Tibial nerve (tissue), 3 donors: Measurements from ENCODE around the gene SEPTIN12.
"Not testable (repeated sequence)": the region's sequence is repeated elsewhere in the genome, so short reads cannot be mapped to it uniquely, and the experiment has no call there.

Source experiments
- POLR2A ChIP-seq, 2 donors: fragments of 450-650 bp; IDR thresholded peaks; one replicate each; pipeline ENCODE4 v1.6.1; 2017; ENCODE audit warnings: antibody characterized with exemption in 2 of 2, mild to moderate bottlenecking in 2 of 2, moderate library complexity in 2 of 2
- TF ChIP-seq, protein P1 (sequence below), 5 experiments: fragments of 200-600 bp in 3 of 5; fragments of 450-650 bp in 2 of 5; sonication (generic) in 3 of 5; IDR thresholded peaks; one replicate each; pipeline ENCODE4 v1.5.1; 2016 to 2019; ENCODE audit warnings: antibody characterized with exemption in 5 of 5, mild to moderate bottlenecking in 3 of 5, moderate library complexity in 2 of 5

DNA sequence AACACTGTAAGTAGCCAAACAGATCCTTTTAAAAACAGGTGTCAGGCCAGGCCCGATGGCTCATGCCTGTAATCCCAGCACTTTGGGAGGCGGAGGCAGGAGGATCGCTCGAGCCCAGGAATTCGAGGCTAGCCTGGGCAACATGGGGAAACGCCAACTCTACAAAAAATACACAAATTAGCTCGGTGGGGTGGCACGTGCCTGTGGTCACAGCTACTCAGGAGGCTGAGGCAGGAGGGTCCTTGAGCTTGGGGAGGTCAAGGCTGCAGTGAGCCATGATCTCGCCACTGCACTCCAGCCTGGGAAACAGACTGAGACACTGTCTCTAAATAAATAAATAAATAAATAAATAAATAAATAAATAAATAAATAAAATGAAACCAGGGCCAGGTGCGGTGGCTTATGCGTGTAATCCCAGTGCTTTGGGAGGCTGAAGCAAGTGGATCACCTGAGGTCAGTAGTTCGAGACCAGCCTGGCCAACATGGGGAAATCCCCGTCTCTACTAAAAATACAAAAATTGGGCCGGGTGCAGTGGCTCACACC, 3.6 kb downstream of the SEPTIN12 start:
- TF ChIP-seq, protein P1, sequence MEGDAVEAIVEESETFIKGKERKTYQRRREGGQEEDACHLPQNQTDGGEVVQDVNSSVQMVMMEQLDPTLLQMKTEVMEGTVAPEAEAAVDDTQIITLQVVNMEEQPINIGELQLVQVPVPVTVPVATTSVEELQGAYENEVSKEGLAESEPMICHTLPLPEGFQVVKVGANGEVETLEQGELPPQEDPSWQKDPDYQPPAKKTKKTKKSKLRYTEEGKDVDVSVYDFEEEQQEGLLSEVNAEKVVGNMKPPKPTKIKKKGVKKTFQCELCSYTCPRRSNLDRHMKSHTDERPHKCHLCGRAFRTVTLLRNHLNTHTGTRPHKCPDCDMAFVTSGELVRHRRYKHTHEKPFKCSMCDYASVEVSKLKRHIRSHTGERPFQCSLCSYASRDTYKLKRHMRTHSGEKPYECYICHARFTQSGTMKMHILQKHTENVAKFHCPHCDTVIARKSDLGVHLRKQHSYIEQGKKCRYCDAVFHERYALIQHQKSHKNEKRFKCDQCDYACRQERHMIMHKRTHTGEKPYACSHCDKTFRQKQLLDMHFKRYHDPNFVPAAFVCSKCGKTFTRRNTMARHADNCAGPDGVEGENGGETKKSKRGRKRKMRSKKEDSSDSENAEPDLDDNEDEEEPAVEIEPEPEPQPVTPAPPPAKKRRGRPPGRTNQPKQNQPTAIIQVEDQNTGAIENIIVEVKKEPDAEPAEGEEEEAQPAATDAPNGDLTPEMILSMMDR (IDR thresholded peaks at IDR 0.05) = not testable (repeated sequence)
- TF ChIP-seq POLR2A (IDR thresholded peaks at IDR 0.05) = not testable (repeated sequence)
